ENCODE data around the gene PCED1B.

DNA sequence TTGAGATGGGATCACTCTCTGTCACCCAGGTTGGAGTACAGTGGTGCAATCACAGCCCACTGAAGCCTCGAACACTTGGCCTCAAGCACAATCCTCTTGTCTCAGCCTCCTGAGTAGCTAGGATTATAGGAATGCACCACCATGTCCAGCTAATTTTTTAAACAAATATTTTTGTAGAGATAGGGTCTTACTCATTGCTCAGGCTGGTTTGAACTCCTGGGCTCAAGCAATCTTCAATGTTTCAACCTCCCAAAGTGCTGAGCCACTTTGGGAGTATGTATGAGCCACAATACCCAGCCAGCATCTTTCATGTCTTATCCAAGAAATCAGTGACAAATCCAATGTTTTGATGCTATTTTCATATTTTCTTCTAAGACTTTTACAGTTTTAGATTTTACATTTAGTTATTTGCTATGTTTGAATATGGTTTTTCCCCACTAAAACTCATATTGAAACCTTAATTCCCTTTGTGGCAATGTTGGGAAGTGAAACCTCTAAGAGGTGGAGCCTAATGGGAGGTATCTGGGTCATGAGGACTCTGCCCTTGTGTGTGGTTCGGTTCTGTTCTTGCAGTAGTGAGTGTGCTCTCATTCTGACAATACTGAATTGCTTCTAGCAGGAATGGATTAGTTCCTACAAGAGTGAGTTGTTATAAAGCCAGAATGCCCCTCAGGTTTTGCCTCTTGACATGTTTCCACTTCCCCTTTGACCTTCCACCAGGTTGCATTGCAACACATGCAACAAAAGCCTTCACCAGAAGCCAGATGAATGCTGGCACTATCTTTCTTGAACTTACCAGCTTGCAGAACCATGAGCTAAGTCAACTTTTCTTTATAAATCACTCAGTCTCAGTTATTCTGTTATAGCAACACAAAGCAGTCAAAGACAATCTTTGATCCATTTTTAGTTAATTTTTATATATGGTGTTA, 81.2 kb downstream of the PCED1B start:
- TF ChIP-seq, protein P1, sequence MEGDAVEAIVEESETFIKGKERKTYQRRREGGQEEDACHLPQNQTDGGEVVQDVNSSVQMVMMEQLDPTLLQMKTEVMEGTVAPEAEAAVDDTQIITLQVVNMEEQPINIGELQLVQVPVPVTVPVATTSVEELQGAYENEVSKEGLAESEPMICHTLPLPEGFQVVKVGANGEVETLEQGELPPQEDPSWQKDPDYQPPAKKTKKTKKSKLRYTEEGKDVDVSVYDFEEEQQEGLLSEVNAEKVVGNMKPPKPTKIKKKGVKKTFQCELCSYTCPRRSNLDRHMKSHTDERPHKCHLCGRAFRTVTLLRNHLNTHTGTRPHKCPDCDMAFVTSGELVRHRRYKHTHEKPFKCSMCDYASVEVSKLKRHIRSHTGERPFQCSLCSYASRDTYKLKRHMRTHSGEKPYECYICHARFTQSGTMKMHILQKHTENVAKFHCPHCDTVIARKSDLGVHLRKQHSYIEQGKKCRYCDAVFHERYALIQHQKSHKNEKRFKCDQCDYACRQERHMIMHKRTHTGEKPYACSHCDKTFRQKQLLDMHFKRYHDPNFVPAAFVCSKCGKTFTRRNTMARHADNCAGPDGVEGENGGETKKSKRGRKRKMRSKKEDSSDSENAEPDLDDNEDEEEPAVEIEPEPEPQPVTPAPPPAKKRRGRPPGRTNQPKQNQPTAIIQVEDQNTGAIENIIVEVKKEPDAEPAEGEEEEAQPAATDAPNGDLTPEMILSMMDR (IDR thresholded peaks at IDR 0.05) = no peak
- TF ChIP-seq EZH2 (IDR thresholded peaks at IDR 0.05; ENCODE audit: borderline replicate concordance, insufficient read depth, low read depth, low read length, poor library complexity, severe bottlenecking) = no peak
